ENCODE results near the gene DEF6. TPM values are rescaled to one million over a fixed set of nuclear protein-coding genes. Genes with fewer than 3 reads are reported as not detected.
A peak's percentile ranks its signal among the peaks of the same experiment; 100 is the strongest.

The DEF6 gene
- total RNA-seq, 1 donor from 2014 or later: 79.9 TPM

DNA sequence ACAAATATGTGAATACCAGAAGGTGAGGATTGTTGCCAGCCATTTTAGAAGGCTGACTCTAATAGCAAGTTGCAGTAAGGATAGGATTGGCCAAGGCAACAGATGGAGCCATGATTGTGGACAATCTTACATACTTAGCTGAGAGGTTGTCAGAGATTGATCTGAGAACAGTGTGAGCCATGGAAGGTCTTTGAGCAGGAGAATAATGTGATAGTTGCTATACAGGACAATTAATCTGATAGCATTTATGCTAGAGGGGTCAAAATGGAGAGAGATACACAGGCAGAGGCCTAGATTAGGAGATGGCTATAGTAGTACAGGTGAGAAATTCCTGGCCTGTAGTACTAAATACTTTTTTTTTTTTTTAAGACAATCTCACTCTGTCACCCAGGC is 68.6 kb downstream of the DEF6 start:
- Mint-ChIP-seq H3K4me1 (peaks cover 68% of the 10 kb centered on the region), H3K27ac (no peak overlapping the region), H3K36me3 (ENCODE audit: low read depth) (peaks cover 13% of the 10 kb centered on the region), H3K9me3 (no peaks in the 10 kb centered on the region), H3K4me3 (no peak overlapping the region), H3K27me3 (no peaks in the 10 kb centered on the region)
- intact Hi-C loops (cut with micrococcal nuclease): no loop called here
- DNase-seq: no peak
- TF ChIP-seq, protein P1, sequence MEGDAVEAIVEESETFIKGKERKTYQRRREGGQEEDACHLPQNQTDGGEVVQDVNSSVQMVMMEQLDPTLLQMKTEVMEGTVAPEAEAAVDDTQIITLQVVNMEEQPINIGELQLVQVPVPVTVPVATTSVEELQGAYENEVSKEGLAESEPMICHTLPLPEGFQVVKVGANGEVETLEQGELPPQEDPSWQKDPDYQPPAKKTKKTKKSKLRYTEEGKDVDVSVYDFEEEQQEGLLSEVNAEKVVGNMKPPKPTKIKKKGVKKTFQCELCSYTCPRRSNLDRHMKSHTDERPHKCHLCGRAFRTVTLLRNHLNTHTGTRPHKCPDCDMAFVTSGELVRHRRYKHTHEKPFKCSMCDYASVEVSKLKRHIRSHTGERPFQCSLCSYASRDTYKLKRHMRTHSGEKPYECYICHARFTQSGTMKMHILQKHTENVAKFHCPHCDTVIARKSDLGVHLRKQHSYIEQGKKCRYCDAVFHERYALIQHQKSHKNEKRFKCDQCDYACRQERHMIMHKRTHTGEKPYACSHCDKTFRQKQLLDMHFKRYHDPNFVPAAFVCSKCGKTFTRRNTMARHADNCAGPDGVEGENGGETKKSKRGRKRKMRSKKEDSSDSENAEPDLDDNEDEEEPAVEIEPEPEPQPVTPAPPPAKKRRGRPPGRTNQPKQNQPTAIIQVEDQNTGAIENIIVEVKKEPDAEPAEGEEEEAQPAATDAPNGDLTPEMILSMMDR (IDR thresholded peaks at IDR 0.05): no peak
- ChIA-PET POLR2A (interaction anchor here (0.8 kb wide), 1 partner anchor 24 kb away, joined by 6 read pairs; the partner anchor contains the start of gene PPARD), CTCF (no interaction called here)
- ATAC-seq (ENCODE audit: low read depth): no peak

DNA sequence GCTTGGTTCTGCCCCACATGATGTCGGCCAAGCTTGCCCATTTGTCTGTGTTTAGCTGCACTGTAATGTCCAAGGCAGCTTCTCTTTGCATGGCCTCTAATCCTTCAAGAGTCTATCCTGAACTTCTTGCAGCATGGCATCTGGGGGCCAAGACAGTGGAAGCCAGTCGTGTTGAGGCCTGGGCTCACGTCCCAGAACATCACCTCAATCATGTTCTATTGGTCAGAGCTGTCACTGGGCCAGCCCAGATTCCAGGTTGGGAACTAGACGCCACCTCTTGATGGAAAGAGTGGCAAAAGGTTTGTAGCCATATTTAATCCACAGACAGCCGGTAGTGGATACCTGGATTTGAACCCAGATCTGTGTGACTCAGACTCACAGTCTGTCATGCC is 70.0 kb downstream of the DEF6 start:
- H3K4me3 Mint-ChIP-seq: no peak overlapping the region
- intact Hi-C loops (cut with micrococcal nuclease): no loop called here
- H3K27ac Mint-ChIP-seq: no peak overlapping the region
- CTCF ChIA-PET: no interaction called here
- H3K36me3 Mint-ChIP-seq (ENCODE audit: low read depth): peaks cover 10% of the 10 kb centered on the region
- peaks cover 68% of the 10 kb centered on the region for H3K4me1 Mint-ChIP-seq
- ATAC-seq (ENCODE audit: low read depth) (no peak), DNase-seq (no peak)
- POLR2A ChIA-PET: interaction anchor here (1.2 kb wide), 1 partner anchor 18 kb away, joined by 3 read pairs; no protein-coding TSS in a partner anchor
- H3K9me3 Mint-ChIP-seq: no peaks in the 10 kb centered on the region
- H3K27me3 Mint-ChIP-seq: no peaks in the 10 kb centered on the region
- TF ChIP-seq, protein P1 (IDR thresholded peaks at IDR 0.05): no peak

DNA sequence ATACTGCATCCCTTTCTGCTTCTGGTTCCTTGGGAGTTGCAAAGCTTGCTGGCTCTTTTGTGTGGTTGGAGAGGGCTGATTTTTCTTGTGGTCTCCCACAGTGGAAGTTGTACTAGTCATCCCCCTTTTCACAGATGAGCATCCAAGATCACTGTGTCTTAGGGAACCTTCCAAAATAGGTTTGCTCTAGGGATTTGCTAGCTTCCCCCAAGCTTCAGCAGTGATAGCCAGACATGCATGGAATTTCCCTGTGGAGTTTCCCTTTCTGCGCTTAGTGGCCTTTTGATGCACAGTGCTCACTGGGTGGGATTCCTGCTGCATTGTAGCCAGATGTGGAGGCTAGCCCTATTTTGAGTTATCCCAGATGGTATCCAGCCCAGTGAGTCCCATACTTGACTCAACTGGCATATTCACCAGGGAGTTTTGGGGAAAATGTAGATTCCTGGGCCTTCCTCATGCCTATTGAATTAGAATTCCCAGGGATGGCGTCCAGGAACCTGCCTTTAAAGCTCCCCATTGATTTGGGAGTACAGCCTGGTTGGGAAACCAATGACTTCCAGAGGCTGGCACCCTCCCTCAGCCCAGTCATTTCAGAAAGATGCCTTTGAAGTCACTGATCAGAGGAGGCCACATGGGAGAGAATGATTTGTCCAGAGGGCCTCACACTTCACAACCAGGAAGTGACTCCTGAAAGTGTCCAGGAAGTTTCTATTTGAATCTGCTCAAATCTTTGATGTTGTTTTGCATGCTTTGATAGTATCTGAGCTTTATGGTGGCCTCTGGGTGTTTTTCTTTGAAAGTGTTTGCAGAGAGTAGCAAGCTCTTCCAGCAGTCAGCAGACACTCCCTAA is 70.6 kb downstream of the DEF6 start:
- DNase-seq: no peak
- peak overlapping the region; percentile 19 for H3K27ac Mint-ChIP-seq

DNA sequence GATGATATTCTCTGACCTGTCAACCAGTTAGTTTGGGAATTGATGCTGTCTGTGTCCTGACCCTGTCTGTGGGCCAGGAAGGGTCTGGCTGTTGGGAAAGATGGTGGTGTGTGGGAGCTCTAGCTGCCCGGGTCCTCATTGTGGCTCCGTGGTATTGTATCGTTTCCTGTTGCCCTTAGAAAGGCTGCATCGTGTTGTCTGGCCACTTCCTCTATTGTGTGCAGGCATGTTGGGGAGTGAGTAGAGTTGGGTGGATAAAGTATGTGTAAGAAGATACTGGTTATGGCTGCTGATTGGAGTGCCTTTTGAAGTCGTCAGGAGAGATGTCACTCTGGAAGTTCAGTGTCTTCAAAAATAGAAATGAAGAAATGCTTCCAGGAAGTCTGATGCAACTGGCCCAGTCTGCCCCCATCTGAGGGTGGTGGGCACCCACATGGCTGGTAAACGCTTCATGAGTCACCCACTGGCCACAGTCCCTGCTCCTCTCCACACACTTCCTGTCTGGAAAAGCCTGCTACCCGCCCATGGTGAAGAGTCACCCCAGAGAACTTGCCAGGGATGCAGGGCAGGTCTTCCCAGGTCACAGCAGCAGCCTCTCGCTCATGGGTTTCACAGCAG is 72.6 kb downstream of the DEF6 start:
- H3K9me3 Mint-ChIP-seq: no peaks in the 10 kb centered on the region
- POLR2A ChIA-PET: interaction anchor here (1.4 kb wide), 1 partner anchor 98 kb away, joined by 3 read pairs; the partner anchor contains the start of gene RPL10A
- peaks cover 65% of the 10 kb centered on the region for H3K4me1 Mint-ChIP-seq
- H3K4me3 Mint-ChIP-seq: peak overlapping the region; percentile 74
- TF ChIP-seq, protein P1 (IDR thresholded peaks at IDR 0.05): no peak
- CTCF ChIA-PET: no interaction called here
- intact Hi-C loops (cut with micrococcal nuclease): no loop called here
- H3K27ac Mint-ChIP-seq: peak overlapping the region; percentile 73
- DNase-seq (no peak), ATAC-seq (ENCODE audit: low read depth) (peak; percentile 81)
- no peaks in the 10 kb centered on the region for H3K27me3 Mint-ChIP-seq
- peaks cover 17% of the 10 kb centered on the region for H3K36me3 Mint-ChIP-seq (ENCODE audit: low read depth)

More for the DNA sequence above, 70.6 kb downstream of the DEF6 start:
- POLR2A ChIA-PET: interaction anchor here (1.2 kb wide), 1 partner anchor 19 kb away, joined by 3 read pairs; no protein-coding TSS in a partner anchor
- CTCF ChIA-PET: no interaction called here
- H3K36me3 Mint-ChIP-seq (ENCODE audit: low read depth): peaks cover 12% of the 10 kb centered on the region
- H3K4me1 Mint-ChIP-seq: peaks cover 65% of the 10 kb centered on the region
- H3K4me3 Mint-ChIP-seq: no peak overlapping the region
- TF ChIP-seq, protein P1 (IDR thresholded peaks at IDR 0.05): no peak
- intact Hi-C loops (cut with micrococcal nuclease): no loop called here
- no peak for ATAC-seq (ENCODE audit: low read depth)
- no peaks in the 10 kb centered on the region for H3K9me3 Mint-ChIP-seq
- H3K27me3 Mint-ChIP-seq: no peaks in the 10 kb centered on the region
